Dermis blood vessel endothelial cell (primary cell): ENCODE data around the gene GRIK2. TPM values are rescaled to one million over a fixed set of nuclear protein-coding genes. Genes with fewer than 3 reads are reported as not detected.
A peak's percentile ranks its signal among the peaks of the same experiment; 100 is the strongest.
"Not testable (repeated sequence)": the region's sequence is repeated elsewhere in the genome, so short reads cannot be mapped to it uniquely, and the experiment has no call there.

Experiments used
- DNase-seq: peaks from one replicate; pipeline ENCODE4 v3.0.0; 2010
- total RNA-seq: library from RNA; depleted of rRNA; stranded (reverse); fragments of >200 nt; gene quantifications from 2 replicates; pipeline ENCODE4 v1.2.3, GENCODE V29; 2014

The GRIK2 gene
- total RNA-seq, 1 donor from 2014 or later = 0.34 TPM

DNA sequence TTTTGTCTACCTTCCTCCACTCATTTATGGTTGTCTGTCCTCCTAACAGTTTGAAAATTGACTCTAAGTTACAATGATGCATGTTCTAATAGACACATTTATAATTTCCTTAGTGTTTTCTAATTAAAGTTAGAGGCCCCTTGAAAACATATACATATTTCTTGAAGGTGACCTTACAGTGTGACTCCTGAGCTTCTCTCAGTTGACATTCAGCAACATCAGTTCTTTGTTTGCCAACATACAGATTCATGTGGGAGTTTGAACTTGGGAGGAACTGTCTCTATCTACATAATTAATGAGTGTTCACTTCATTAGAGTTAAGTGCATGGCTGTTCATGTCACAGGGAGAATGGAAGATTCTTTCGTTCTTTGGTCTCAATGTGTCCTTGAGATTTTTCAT is 658.2 kb downstream of the GRIK2 start:
- peak; percentile 0 for DNase-seq

DNA sequence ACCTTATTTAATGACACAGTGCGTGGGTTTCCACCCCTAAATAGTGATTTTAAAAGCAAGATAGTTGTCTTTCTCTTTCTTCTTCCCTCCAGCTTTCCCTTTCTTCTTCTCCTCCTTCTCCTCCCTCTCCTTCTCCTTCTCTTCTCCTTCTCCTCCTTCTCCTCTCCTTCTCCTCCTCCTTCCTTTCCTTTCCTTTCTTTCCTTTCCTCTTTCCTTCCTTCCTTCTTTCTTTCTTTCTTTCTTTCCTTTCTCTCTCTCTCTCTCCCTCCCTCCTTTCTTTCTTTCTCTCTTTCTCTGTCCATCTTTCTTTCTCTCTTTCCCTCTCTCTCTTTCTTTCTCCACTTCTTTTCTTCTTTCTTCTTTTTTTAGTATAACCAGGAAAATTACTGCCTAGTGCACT is 670.6 kb downstream of the GRIK2 start:
- no peak for DNase-seq

DNA sequence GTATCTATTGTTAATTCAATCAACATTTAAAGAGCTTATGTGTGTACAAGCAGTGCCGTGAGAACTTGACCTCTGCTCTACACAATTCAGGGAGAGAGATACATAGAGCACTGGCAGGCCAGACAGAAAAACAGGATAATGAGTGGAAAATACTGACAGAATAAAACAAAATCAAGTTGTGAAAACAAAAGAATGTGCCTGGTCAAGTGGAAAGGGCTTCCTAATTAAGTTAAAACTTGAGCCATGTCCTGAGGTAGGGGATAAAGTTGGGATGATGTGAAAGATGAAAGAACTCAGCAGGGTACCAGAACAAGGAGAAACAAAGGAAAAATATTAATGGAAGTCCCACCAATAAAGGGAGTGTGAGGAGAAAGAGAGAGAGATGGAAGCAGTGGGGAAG is 672.8 kb downstream of the GRIK2 start:
- DNase-seq = no peak

DNA sequence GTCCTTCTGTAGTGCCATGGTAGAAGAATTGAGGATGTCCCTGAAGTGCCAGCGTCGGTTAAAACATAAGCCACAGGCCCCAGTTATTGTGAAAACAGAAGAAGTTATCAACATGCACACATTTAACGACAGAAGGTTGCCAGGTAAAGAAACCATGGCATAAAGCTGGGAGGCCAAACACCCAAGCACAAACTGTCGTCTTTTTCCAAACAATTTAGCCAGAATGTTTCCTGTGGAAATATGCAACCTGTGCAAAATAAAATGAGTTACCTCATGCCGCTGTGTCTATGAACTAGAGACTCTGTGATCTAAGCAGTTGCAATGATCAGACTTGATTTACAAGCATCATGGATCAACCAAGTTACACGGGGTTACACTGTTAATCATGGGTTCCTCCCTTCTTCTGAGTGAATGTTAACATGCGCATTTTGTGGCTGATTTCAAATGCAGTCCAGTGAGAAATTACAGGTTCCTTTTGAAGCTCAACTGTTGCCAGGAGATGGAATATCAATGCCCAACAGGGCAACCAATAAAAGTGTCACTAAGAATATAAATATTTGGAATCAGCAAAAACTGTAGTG is 674.9 kb downstream of the GRIK2 start:
- DNase-seq = no peak

DNA sequence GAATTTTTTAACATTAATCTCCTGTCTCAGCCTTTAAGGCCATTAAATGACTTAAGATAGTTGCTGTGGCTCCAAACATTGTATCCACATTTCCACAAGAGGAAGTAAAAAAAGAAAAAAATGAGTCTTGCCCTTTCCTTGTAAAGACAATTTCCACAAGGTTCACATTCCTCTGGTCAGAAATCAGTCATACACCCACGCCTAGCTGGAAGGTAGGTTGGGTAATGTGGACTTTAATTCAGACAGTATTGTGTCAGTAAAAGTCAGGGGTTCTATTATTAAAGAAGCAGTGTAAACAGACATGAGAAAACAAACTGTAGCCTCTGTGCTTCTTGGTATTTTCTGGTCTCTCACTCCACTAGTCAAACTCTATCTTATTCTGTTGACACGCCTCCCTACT is 682.0 kb downstream of the GRIK2 start:
- no peak for DNase-seq

DNA sequence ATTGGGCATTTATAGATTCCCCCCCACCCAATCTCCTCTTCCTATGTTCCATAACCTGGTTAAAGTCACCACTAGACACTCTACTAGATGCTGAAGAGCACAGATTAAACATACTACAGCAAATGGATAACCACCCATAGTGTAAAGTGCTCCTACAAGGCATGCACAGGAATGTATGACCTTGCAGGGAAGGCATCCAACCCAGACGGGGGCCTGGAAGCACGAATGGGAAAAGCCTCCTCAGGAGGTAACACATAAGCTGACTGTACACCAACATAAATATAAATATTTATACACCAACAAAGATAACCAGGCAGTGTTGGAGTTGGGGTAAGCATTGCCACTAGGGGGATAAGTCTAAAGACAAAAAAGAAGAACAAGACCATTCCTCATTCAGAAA is 691.7 kb downstream of the GRIK2 start:
- DNase-seq = no peak

DNA sequence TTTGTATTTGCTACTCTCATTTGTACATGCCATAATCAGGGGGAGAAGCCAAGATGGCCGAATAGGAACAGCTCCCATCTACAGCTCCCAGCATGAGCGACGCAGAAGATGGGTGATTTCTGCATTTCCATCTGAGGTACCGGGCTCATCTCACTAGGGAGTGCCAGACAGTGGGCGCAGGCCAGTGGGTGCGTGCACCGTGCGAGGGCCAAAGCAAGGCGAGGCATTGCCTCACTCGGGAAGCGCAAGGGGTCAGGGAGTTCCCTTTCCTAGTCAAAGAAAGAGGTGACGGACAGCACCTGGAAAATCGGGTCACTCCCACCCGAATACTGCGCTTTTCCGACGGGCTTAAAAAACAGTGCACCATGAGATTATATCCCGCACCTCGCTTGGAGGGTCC is 694.7 kb downstream of the GRIK2 start:
- not testable (repeated sequence) for DNase-seq

DNA sequence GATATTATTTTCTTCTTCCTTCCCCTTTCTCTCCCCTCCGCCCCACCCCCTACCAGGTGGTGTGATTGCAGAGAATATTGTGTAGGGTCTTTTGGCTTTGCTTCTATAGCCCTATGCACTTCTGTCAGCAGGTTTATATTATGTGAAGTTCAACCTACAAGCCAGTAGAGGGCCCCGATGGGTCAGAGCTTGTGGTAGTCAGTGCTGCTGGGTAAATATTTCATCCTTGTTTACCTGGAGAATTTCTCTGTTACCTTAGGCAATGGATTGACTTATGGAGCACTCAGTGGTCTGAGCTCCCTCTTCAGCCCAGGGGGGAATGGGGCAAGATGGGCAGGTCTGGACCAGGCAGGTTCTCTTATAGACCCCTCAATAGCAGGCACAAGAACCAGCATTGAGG is 720.9 kb downstream of the GRIK2 start:
- no peak for DNase-seq

DNA sequence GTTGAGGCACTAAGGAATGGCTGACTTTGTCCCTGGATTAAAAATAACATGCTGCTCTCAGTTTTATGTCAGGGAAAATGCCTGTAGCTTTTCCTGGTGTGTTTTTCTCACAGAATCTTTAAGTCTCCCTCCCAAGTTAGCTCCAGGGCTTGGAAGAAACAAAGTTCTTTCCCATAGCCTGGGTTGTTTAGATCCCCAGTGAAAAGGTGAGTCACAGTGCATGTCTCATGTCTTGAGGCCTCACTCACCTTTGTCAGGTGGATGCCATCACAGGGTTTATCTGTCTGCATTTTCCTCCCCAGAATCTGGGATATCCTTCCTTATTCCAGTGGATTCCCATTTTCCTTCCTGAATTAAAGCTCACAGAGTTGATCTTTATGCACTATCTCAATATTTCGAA is 722.4 kb downstream of the GRIK2 start:
- DNase-seq = no peak

DNA sequence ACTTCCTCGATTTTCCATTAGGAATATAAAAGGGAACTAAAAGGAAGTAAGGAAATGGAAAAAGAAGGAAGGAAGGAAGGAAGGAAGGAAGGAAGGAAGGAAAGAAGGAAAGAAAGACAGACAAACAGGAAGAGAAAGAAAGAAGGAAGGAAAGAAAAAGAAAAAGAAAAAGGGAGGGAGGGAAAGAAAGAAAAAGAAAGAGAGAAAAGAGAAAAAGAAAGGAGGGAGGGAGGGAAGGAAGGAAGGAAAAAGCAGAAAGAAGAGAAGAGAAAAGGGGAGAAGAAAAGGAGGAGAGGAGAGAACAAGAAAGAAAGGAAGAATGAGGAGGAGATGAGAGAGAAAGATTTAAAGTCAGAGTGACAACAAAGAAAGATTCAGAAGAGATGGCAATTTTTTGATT is 724.5 kb downstream of the GRIK2 start:
- DNase-seq = no peak
